ENCODE measurements around the gene CNDP2. TPM values are rescaled to one million over a fixed set of nuclear protein-coding genes. Genes with fewer than 3 reads are reported as not detected.

Gene CNDP2
- total RNA-seq, 1 experiment from 2014 or later, result 161 TPM

DNA sequence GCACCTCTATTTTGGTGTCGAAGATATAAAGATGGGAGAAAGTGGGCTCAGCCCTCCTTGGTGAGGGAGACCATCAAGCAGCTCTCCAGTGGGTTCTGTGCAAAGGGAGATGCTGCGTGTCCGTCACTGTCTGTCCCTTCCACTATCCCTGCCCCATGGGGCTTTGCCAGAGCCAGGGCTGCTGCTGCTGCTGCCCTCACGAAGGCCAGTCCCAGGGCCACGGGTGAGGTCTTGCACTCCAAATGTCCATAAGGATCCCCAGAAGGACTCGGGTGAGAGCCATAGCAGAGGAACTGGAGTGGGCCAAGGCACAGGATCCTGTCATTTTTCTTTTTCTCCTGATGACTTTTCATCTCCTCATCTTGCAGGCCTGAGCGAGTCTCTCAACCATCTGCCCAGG is 35.3 kb upstream of the CNDP2 start:
- TF ChIP-seq, protein P1, sequence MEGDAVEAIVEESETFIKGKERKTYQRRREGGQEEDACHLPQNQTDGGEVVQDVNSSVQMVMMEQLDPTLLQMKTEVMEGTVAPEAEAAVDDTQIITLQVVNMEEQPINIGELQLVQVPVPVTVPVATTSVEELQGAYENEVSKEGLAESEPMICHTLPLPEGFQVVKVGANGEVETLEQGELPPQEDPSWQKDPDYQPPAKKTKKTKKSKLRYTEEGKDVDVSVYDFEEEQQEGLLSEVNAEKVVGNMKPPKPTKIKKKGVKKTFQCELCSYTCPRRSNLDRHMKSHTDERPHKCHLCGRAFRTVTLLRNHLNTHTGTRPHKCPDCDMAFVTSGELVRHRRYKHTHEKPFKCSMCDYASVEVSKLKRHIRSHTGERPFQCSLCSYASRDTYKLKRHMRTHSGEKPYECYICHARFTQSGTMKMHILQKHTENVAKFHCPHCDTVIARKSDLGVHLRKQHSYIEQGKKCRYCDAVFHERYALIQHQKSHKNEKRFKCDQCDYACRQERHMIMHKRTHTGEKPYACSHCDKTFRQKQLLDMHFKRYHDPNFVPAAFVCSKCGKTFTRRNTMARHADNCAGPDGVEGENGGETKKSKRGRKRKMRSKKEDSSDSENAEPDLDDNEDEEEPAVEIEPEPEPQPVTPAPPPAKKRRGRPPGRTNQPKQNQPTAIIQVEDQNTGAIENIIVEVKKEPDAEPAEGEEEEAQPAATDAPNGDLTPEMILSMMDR (conservative IDR thresholded peaks at IDR 0.05), result no peak
- TF ChIP-seq EZH2 (IDR thresholded peaks at IDR 0.05; ENCODE audit: low read depth), result no peak
- Histone ChIP-seq H3K4me3 (no peak overlapping the region), H3K9me2 (ENCODE audit: insufficient read depth) (no peaks in the 10 kb centered on the region), H3K27ac (no peak overlapping the region), H4K20me1 (ENCODE audit: insufficient read depth) (no peaks in the 10 kb centered on the region), H3K27me3 (ENCODE audit: insufficient read depth, low read depth) (peaks cover 77% of the 10 kb centered on the region), H3F3A (ENCODE audit: insufficient read depth, low read depth) (no peaks in the 10 kb centered on the region), H2AFZ (no peak overlapping the region), H3K79me2 (ENCODE audit: low read depth) (no peaks in the 10 kb centered on the region), H3K4me2 (no peak overlapping the region), H3K36me3 (ENCODE audit: low read depth) (no peaks in the 10 kb centered on the region), H3K9me3 (ENCODE audit: insufficient read depth, low read depth) (no peaks in the 10 kb centered on the region), H3K4me1 (replicated peaks; ENCODE audit: insufficient read depth) (no peaks in the 10 kb centered on the region)
- ChIA-PET POLR2A (ENCODE audit: unreplicated experiment) (no interaction called here), CTCF (no interaction called here)
- BruUV-seq (replicated peaks), result no TSS peak
- DNase-seq, result no peak
- intact Hi-C loops (cut with micrococcal nuclease; ENCODE audit: unreplicated experiment), result no loop called here

DNA sequence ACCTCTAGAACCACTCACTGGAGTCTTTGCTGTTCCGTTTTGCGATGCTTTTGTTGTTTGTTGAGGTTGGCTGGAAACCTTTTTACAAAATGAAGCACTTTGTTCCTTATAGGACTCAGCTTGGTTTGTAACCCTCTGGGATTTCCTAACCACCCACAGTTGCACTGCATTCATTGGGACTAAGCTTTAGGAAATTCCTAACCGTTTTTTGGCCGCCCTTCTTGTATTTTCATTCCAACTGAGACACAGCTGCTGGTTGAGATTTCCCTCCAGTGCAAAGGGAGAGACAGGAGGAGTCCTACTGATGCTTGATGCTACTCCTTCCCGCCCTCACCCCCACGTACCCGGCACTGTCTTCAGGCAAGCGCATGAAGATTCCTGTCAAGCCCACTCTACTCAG is 32.9 kb upstream of the CNDP2 start:
- BruUV-seq (replicated peaks), result no TSS peak
- CTCF ChIA-PET, result no interaction called here

DNA sequence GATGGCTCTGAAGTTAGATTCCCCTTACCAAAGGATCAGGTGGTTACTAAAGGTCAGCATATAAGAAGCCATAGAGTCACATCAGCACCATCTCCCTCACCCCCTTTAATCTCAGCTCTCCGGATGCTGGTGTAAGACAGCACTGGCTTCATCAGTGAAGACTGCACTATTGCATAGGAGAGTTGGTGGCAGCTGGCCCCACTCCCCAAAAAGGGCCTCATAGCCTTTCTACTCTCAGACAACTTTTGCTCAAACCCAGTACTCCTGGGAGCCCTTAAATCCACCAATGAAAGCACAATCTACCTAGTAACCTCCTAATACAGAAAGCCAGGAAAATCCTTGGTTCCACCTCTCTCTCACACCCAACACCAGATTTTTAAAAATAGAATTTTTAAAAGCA is 32.2 kb upstream of the CNDP2 start:
- Histone ChIP-seq H3K4me2 (no peak overlapping the region), H2AFZ (no peak overlapping the region), H3K36me3 (ENCODE audit: low read depth) (no peaks in the 10 kb centered on the region), H3K27ac (no peak overlapping the region), H3K9me2 (ENCODE audit: insufficient read depth) (no peaks in the 10 kb centered on the region), H3F3A (ENCODE audit: insufficient read depth, low read depth) (no peaks in the 10 kb centered on the region), H3K4me1 (replicated peaks; ENCODE audit: insufficient read depth) (no peaks in the 10 kb centered on the region; the same call in 1 of the 2 replicates), H3K79me2 (ENCODE audit: low read depth) (no peaks in the 10 kb centered on the region), H4K20me1 (ENCODE audit: insufficient read depth) (no peaks in the 10 kb centered on the region), H3K27me3 (ENCODE audit: insufficient read depth, low read depth) (peaks cover 76% of the 10 kb centered on the region), H3K9me3 (ENCODE audit: insufficient read depth, low read depth) (no peaks in the 10 kb centered on the region), H3K4me3 (no peak overlapping the region)
- no peak for TF ChIP-seq EZH2 (IDR thresholded peaks at IDR 0.05; ENCODE audit: low read depth)
- TF ChIP-seq, protein P1 (conservative IDR thresholded peaks at IDR 0.05), result no peak
- ChIA-PET POLR2A (ENCODE audit: unreplicated experiment) (no interaction called here), CTCF (no interaction called here)
- intact Hi-C loops (cut with micrococcal nuclease; ENCODE audit: unreplicated experiment), result no loop called here
- no peak for DNase-seq
- BruUV-seq (replicated peaks), result no TSS peak

More for the DNA sequence above, 32.9 kb upstream of the CNDP2 start:
- no peaks in the 10 kb centered on the region for H3K9me3 ChIP-seq (ENCODE audit: insufficient read depth, low read depth)
- no peak overlapping the region for H3K4me3 ChIP-seq
- DNase-seq, result no peak
- no peak overlapping the region for H2AFZ ChIP-seq
- H3K79me2 ChIP-seq (ENCODE audit: low read depth), result no peaks in the 10 kb centered on the region
- TF ChIP-seq, protein P1 (conservative IDR thresholded peaks at IDR 0.05), result no peak
- POLR2A ChIA-PET (ENCODE audit: unreplicated experiment), result no interaction called here
- H3K4me2 ChIP-seq, result no peak overlapping the region
- no peaks in the 10 kb centered on the region for H3K9me2 ChIP-seq (ENCODE audit: insufficient read depth)
- H4K20me1 ChIP-seq (ENCODE audit: insufficient read depth), result no peaks in the 10 kb centered on the region
- H3K4me1 ChIP-seq (replicated peaks; ENCODE audit: insufficient read depth), result no peaks in the 10 kb centered on the region; the same call in 1 of the 2 replicates
- peaks cover 83% of the 10 kb centered on the region for H3K27me3 ChIP-seq (ENCODE audit: insufficient read depth, low read depth)
- no peaks in the 10 kb centered on the region for H3K36me3 ChIP-seq (ENCODE audit: low read depth)
- H3K27ac ChIP-seq, result no peak overlapping the region
- intact Hi-C loops (cut with micrococcal nuclease; ENCODE audit: unreplicated experiment), result no loop called here
- H3F3A ChIP-seq (ENCODE audit: insufficient read depth, low read depth), result no peaks in the 10 kb centered on the region
